GF-D8 (cell line): ENCODE data around the gene NAT8.
"Not testable (repeated sequence)": the region's sequence is repeated elsewhere in the genome, so short reads cannot be mapped to it uniquely, and the experiment has no call there.

Experiments used
- DNase-seq: peaks from one replicate; lab custom pipeline; 2025; lab: John Stamatoyannopoulos, UW

Gene NAT8

DNA sequence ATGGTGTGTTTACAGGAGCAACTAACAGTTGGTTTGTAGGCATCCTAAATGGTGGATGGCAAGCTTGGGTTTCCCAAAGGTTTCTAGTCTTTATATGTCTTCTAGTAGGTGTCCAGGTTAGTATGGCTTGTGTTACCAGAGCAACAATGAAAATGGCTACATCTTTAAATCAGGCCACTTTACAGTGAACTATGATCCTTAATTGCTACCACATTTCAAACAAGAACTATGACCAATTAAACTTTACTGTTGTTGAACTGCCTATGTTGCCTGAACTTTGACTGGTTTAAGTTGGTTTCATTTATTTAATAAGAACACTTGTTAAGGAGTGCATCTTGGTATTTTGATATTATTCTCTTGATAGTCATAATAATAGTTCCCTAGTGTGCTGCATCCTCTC lies 5.2 kb downstream of the NAT8 start:
- DNase-seq: not testable (repeated sequence)

DNA sequence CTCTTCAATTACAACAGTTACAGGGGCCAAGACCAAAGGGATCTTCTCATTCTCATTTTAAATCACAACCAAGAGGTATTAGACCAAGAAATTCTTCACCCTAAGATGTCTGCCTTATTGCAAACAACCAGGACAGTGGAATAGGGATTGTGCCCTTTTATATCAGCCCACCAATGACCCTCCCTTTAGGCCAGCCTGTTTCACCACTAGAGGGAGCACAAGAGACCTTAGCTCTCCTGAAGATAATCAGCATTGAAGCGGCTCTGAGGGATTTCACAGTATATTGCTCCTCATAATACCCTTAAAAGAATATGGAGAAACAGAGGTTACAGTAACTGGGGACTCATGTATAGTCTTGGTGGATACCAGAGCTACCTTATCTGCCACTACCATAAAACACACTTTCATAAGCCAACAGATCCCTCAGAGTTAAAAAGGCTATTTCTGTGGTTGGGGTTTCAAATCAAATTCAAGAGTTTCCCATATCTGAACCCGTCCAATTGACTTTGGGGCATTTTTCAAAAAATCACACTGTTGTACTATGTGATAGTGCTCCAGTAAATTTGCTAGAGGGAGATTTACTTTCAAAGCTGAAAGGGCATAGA lies 11.5 kb downstream of the NAT8 start:
- not testable (repeated sequence) for DNase-seq

DNA sequence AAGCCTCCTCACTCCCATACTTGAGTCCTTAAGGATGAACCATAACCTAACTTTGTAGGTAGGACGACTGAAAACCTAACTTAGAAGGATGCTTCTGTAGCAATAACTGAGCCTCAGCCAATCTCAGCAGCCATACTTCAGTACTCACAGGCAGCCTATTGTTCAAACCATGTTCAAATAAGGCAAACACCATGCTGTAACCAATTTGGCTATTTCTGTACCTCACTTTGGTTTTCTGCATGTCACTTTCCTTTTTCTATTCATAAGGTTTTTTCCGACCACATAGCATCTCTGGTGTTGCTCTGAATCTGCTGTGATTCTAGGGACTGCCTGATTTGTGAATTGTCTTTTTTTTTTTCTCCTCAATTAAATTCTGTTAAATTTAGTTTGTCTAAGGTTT lies 13.7 kb downstream of the NAT8 start:
- DNase-seq: not testable (repeated sequence)

DNA sequence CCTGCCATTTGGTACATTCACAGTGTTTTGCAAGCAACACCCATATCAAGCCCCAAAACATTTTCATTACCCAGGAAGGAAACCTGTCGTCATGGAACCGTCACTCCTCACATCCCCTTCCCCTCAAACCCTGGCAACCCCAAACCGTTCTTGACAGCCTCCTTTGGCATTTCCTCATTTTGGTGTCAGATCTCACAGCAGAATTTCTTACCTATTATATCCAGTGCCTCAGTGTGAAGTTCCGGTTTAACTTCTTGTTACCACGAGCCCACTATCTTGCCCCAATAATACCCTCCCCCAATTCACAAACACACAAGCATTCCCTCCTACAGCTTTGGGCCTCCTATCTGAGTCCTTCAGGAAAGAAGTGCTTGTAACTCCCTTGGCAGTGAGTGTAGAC lies 16.0 kb downstream of the NAT8 start:
- DNase-seq: not testable (repeated sequence)

DNA sequence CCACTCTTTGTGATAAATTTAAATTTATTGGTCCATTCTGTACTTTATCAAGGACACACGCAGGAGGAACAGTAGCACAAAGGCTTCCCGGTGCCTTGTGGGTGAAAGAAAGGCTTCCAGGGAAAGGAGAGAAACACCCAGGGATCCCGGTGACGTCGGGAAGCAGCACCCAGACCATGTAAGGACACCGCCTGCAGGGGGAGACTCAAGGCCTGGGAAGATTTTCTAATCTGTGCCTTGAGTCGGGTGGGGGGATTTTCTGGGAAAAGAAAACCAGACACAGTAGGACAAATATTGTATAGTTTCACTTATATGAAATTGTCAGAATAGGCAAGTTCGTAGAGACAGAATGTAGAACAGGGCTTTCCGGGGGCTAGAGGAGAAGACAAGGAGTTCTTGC lies 17.6 kb downstream of the NAT8 start:
- not testable (repeated sequence) for DNase-seq

DNA sequence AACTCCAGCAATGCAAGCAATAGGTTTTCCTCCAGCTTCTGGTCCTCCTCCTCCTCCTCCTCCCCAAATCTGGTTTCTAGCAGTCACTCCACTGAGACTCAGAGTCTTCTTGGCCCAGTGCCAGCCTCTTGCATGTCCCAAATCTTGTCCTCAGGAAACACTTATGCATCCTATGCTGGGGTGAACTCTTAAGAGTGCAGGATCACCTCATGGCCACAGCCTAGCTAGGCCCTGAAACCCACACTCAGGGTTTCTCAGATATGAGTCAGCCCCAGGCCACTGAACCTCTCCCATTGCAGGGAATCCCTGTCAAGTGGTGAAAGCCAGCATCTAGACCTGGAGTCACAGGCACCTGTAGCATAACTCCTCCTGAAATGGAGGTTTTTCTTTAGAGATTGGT lies 18.2 kb downstream of the NAT8 start:
- DNase-seq: not testable (repeated sequence)

DNA sequence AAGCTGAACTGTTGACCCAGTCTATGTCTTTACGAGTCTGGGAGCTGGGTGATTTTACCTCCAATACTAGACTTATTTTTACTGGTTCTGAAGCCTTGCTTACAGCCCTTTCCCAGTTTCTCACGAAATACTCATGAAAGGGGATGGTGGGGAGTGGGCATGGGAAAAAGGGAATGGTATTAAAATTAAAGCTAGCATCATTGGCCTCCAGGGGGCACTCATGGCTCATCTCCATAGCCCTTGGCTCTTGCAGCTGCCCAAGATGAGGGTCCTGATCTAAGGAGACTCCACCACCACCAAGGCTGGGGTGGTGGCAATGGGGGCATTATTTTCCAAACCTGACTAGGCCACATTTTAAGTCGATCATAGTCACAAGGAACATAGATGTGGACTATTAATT lies 22.3 kb downstream of the NAT8 start:
- DNase-seq: not testable (repeated sequence)

DNA sequence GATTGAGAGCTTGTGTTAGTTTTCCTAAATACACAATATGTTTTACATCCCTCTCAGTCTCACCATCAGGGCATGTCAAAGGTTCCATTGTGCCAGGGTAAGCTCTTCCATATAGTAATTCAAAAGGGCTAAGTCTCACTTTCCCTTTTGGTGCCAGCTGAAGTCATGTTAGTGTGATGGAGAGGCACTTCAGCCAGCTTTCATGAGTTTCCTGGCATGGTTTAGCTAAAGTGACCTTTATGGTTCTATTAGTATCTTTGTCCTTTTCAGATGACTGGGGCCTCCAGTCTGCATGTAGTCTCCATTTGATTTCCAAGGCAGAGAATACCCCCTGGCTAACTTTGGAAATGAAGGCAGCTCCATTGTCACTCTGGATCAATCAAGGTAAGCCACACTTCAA lies 27.2 kb downstream of the NAT8 start:
- DNase-seq: no peak

DNA sequence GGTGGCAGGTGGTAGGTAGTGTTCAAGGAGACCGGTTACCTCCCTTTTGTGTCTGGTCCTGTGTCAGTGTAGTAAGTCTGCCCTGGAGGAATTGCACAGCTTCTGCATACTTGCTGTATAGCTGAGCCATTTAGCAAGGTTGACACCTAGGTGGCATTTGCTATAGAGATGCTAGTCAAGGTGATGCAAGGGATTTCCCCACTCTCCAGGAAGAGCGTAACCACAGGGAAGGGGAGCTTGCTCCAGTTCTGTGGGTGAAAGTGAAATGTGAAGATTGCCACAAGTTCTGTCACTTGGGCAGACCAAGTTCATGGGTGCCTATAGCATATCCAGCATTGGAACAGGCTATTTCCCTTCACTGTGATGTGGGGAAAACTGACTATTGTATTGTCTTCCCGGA lies 28.1 kb downstream of the NAT8 start:
- no peak for DNase-seq

DNA sequence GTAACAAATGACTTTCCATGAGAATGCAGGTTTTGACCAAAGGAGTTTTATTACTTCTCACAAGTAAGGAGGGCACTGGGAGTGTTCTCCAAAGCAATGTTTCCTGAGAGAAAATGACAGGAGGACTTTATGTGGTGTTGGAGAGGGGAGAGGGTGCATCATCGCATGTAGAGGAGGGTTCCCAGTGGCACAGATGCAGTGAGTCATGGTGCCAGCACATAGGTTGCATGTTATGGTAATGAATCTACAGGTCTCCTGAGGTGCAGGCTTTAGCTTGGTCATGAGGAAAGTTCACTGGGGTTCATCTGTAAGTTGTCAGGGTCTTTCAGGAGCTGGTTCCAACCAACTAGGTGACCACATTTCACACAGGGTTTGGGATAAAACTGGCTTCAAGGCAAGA lies 30.4 kb downstream of the NAT8 start:
- DNase-seq: no peak

DNA sequence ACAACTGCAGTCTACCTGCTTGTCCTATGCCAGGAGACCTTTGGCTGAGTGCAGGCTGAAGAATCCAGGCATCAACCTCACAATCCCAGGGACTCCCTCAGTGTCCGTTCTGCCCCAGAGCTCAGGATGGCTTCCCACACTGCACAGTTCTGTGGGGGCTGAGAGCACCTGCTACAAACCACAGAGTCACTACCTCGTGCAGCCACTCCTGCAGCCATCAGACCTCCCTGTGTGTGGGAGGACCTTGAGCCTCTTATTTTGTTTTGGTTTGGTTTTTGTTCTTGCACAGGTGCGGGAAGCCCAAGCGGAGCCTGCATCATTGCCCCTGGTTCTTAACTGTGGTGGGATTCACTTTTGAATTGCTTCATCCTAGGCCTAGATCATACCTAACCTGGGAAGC lies 31.0 kb downstream of the NAT8 start:
- no peak for DNase-seq

DNA sequence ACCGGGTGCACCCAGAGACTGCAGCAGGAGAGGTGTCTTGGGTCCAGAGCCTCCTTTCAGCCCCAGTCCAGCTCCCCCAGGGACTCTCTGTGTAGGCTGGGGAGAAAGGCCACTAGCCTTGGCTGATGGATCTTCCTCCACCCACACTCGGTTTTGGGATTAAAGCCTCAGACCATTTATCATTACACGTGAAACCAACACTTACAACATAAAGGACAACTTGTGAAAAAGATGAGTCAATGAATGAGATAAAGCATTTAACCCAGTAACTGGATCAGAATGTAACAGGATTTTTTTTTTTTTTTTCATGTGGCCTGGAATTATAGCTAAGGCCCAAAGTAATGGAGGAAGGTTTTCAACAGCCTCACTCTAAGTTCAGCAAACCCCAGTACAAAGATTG lies 32.1 kb downstream of the NAT8 start:
- no peak for DNase-seq

DNA sequence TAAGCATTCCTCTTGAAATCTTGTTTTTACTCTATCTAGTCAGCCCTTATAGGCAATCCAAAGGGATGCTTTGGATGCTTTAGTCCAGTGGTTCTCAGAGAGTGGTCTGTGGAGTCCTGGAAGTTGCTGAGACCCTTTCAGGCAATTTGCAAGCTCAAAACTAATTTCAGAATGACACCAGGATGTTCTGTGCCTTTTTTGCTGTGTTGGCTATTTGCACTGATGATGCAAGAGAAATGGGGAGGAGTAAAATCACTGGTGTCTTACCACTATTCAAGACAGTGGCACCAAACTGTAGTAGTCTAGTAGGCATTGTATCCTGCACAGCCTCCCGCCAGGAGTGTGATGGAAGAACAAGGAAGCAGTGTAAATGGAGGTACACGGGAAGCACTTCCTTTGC lies 37.6 kb downstream of the NAT8 start:
- not testable (repeated sequence) for DNase-seq

DNA sequence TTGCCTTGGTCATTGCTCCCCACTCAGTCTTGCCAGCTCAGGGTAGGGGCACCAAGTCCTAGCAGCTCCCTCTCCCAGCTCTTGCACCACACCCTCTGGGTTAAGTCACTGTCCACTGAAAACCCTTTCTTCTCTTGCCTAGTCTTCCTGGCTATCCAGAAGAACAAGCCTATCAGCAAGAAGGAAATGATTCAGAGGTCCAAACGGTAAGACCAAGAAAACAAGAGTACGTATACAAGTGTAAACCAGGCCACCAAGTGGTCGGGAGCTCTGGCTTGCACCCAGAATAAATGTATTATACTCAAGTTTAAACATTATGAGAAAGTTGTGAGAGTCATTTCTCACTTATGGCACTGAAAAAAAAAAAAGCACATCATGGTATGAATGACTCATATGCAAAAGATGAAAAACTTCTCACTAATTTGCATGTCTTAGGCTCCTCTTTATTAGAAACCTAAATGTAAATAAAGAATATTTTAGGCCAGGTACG lies 39.1 kb downstream of the NAT8 start:
- not testable (repeated sequence) for DNase-seq

DNA sequence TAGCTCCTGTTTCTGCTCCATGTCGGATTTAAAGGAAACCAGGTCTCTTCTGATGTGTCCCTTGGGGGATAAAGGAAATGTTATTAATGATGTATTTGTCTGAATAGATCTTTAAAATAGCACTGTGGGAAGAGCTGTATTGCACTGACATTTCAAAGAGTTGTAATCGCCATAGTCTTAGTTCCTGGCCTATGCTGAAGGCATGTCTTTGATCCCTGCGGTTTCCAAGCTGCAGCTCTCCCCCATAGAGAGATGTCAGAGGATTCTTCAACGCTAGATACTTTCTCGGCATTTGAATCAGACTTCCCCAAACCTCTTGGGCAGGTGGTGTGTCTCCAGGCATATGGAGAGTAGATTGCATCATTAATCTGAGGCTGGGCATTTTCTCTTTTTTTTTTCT lies 40.4 kb downstream of the NAT8 start:
- no peak for DNase-seq

DNA sequence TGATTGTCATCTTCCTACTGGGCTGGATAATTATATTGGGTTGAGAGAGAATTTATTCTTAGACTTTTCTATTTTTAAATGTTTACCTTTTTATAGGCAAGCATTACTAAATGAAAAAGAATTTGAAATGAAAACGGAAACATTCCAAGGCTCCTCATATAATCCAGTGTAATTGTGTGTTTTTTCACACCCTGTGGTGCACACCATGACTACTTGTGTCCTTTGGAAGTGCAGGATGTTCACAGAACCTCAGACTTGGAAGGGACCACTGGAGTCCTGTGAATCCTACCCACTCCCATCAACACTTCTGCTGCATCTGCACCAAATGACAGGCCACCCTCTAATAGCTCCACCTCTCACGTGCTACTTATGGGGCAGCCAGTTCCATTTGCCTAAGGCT lies 48.0 kb downstream of the NAT8 start:
- no peak for DNase-seq

DNA sequence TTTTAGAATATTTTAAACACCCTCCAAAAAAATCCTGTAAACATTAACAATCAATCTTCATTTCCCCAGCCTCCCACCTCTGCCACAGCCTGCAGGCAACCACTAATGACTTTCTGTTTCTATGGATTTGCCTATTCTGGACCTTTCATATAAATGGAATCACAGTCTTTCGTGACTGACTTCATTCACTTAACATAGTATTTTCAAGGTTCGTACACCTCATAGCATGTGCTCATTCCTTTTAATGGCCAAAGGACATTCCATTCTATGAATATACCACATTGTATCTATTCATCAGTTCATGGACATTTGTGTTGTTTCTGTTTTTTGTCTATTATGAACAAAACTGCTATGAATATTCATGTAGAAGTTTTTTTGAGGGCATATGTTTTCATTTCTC lies 48.5 kb downstream of the NAT8 start:
- DNase-seq: no peak
